Mononuclear cell (primary cell): ENCODE measurements around the gene AP5Z1. TPM values are rescaled to one million over a fixed set of nuclear protein-coding genes. Genes with fewer than 3 reads are reported as not detected.
"Not testable (repeated sequence)": the region's sequence is repeated elsewhere in the genome, so short reads cannot be mapped to it uniquely, and the experiment has no call there.

ENCODE experiments used
- H3K27me3 ChIP-seq: 2 replicates; pipeline ENCODE4 v1.6.0; 2011; ENCODE audit warnings: low read length, control low read depth; ENCODE audit not compliant: insufficient read depth
- H3K4me1 ChIP-seq: 2 replicates; pipeline ENCODE4 v1.5.1; 2011; ENCODE audit warnings: mild to moderate bottlenecking, low read length, control low read depth; ENCODE audit not compliant: insufficient read depth
- H3K4me3 ChIP-seq: 2 replicates; pipeline ENCODE4 v1.5.1; 2011; ENCODE audit warnings: mild to moderate bottlenecking, low read length, moderate library complexity
- H3K9me3 ChIP-seq: 2 replicates; pipeline ENCODE4 v1.5.1; 2011; ENCODE audit warnings: low read depth, mild to moderate bottlenecking, control low read depth, low read length
- total RNA-seq: library from RNA; depleted of rRNA; stranded (reverse); fragments of >200 nt; gene quantifications from one replicate; pipeline ENCODE4 v1.2.3, GENCODE V29; 2012

AP5Z1 gene
- total RNA-seq, 1 donor, result 34.5 TPM

DNA sequence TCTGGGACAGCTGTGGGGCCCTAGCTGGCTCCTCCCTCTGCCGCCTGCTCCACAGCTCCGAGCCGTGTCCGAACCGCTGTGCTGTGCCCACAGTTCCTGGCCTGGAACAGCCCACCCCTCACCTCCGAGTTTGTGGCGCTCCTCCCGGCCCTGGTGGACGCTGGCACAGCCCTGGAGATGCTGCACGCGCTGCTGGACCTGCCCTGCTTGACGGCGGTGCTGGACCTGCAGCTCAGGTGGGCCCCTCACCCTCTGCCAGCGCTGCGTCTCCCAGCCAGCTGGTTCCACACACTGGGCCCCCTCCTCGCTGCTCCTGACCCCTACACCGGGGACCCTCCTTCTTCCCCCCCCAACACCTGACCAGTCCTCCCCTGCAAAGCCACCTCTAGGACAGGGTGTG, 12.1 kb downstream of the AP5Z1 start:
- H3K4me3 ChIP-seq, result no peak overlapping the region
- H3K9me3 ChIP-seq, result no peaks in the 10 kb centered on the region
- no peaks in the 10 kb centered on the region for H3K27me3 ChIP-seq
- H3K4me1 ChIP-seq, result no peaks in the 10 kb centered on the region

DNA sequence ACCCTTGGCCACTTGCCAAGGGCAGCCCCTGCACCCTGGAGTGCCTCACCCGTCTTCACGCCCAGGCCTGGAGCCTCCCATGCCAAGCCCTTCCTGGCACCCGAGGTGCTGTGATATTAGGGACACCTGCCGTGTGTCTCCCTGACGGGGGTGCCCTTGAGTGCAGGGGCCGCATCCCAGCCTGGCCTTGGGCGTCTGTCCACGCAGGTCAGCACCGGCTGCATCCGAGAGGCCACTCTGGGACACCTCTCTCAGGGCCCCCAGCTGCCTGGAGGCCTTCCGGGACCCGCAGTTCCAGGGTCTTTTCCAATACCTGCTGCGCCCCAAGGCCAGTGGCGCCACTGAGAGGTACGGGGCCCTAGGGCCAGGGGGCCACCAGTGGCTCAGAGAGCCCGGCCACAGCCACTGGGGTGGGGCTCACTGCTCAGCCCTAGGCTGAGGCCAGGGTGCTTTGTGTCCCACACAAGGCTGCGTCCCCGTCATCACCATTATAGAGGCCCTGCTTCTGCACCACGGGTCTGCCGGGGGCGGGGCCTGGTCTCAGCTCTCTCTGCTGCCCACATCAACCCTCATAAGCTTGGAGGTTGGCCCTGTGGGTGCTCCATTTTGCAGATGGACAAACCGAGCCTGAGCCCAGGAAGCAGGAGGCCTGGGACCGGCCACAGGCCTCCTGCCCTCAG, 12.7 kb downstream of the AP5Z1 start:
- H3K9me3 ChIP-seq, result no peaks in the 10 kb centered on the region
- H3K4me3 ChIP-seq, result no peak overlapping the region
- no peaks in the 10 kb centered on the region for H3K27me3 ChIP-seq
- H3K4me1 ChIP-seq, result no peaks in the 10 kb centered on the region

DNA sequence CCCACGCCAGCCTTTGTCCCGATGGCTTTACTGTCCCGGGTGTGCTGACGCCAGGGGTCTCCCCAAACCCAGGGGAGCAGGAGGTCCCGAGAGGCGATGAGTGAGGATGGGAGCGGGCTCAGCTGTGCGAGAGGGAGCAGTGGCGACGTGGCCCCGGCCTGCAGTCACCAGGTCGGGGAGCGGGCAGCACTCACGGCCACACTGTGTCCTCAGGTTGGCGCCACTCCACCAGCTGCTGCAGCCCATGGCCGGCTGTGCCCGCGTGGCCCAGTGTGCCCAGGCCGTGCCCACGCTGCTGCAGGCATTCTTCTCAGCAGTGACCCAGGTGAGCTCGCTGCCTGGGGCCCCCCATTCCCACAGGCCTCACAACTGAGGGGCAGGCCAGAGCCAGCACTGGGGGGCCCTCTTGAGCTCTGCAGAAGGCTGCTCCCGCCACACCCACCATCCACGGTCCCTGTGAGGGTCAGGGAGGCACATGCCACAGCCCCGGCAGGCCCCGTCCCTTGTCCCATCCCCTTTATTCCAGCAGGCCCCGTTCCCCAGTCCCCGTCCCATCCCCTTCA, 13.3 kb downstream of the AP5Z1 start:
- H3K9me3 ChIP-seq, result no peaks in the 10 kb centered on the region
- H3K27me3 ChIP-seq, result no peaks in the 10 kb centered on the region
- no peaks in the 10 kb centered on the region for H3K4me1 ChIP-seq
- no peak overlapping the region for H3K4me3 ChIP-seq

DNA sequence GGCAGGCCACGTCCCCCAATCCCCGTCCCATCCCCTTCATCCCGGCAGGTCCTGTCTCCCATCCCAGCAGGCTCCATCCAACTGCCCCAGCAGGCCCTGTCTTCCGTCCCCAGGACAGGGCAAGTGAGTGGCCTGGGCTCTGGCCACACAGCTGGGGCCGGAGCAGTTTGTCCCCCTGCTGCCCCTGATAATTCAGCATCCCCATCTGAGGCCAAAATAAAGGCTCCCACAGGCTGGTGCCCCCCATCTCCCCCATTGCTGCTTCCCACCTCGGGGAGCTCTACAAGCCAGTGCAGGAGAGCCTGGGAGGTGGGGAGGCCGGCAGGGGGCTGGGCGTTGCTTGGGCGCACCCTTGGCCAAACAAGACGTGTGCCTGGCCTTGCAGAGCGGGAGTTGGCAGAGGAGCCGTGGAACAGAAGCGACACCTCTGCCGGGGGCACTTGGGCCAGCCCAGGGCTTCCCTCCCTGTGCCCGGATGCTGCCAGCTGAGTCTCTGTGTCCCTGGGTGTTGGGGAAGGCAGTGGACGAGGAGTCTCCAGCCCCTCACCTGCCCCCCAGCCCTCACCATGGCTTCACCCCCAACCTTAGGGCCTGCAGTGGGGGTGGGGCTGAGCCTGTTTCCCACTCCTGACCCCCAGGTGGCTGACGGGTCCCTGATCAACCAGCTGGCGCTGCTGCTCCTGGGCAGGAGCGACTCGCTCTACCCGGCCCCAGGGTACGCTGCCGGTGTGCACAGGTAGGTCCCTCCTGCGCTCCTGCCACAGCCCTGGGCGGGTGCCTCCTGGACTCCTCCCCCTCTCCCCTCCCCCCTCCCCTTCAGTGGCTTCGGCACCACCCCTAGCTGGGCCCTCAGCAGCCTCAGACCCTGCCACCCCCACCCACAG, 14.0 kb downstream of the AP5Z1 start:
- H3K4me1 ChIP-seq, result no peaks in the 10 kb centered on the region
- H3K4me3 ChIP-seq, result no peak overlapping the region
- H3K27me3 ChIP-seq, result no peaks in the 10 kb centered on the region
- H3K9me3 ChIP-seq, result no peaks in the 10 kb centered on the region

DNA sequence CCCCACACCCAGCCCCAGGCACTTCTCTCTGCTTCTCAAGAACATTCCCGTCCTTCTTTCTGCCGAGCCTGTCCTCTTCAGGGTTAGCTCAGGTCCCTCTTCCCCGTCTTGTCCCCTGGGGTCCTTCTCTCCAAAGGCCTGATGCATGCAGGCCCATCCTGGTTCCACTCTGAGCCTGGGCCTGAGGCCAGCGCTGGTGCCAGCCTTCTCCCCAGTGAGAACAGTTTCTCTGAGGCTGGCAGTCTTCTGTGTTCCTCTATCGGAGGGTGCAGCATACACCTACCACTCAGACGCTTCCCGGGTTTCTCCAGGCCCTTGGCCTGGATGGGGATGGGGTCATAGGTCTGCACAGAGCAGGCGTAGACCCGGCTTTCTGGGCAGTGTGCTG, 14.6 kb downstream of the AP5Z1 start:
- Histone ChIP-seq H3K9me3 (no peaks in the 10 kb centered on the region), H3K4me3 (no peak overlapping the region), H3K4me1 (no peaks in the 10 kb centered on the region), H3K27me3 (no peaks in the 10 kb centered on the region)

DNA sequence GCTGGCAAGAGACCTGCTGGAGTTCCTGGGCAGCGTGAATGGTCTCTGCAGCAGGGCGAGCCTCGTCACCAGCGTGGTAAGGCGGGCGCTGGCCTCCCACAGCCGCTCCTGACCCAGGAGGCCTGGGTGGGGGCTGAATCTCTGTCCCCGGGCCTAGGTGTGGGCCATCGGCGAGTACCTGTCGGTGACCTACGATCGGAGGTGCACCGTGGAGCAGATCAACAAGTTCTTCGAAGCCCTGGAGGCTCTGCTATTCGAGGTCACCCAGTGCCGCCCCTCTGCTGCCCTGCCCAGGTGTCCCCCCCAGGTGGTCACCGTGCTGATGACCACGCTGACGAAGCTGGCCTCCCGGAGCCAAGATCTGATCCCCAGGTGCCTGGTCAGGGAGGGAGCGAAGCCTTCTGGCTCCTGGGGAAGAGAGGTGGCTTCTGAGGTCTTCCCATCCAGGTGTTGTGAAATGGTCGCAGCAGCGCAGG, 15.1 kb downstream of the AP5Z1 start:
- Histone ChIP-seq H3K9me3 (no peaks in the 10 kb centered on the region), H3K4me3 (no peak overlapping the region), H3K27me3 (no peaks in the 10 kb centered on the region), H3K4me1 (no peaks in the 10 kb centered on the region)

DNA sequence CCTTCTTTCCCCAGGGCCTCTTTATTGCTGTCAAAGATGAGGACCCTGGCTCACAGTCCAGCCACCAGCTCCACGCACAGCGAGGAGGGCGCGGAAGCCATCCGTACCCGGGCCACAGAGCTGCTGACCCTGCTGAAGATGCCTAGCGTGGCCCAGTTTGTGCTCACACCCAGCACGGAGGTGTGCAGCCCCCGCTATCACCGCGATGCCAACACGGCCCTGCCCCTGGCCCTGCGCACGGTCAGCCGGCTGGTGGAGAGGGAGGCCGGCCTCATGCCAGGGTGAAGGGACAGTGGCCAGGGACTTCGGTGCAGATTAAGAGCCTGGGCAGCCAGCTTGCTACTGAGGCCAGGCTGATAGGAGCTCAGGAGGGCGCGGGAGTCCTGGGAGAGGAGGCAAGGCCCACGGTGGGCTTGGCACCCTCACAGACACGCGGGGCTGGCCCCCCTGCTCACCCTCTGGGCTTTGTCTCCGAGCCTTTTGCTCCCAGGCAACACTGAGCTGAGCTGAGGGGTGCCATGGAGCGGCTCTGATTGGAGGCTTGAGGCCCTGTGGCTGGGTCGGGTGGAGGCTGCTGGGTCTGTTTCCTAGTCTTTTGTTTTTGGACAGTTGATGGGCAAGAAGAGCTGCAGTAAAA, 15.8 kb downstream of the AP5Z1 start:
- Histone ChIP-seq H3K4me3 (no peak overlapping the region), H3K27me3 (no peaks in the 10 kb centered on the region), H3K4me1 (no peaks in the 10 kb centered on the region), H3K9me3 (no peaks in the 10 kb centered on the region)

DNA sequence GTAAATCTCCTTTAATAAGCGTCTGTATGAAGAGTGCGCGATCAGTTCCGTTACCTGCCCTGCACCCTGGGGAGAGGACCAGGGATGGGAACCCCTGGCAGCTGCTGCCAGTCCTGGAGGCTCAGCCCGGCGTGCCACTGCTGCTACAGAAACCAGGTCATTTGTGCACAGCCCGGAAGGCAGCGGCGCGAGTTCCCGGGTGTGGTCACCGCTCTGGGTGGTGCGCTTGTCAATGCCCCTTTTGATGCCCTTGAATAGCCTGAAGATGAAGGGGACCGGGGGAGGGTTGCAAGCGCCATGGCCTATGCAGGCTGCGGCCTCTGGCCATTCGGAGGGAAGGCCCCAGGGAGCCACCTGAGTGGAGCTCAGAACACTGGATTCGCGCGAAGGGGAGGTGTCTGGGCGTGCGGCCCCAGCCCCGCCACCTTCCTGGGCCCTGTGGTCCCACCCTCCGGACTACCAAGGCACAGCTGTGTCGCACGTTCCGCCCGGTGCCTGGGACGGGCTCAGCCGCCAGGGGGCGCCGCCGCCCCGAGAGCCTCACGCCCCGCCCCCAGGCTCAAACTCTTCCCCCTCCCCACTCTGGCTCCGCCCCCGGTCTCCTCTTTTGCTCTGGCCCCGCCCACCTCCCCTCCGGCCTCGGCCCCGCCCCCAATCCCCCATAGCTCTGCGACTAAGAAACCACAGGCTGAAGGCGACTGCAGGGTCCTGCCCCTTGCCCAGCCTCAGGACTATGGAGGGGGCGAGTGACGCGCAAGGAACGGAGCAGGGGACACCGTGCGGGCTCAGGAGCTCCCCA, 16.5 kb downstream of the AP5Z1 start:
- H3K4me3 ChIP-seq, result peak overlapping the region; percentile 12
- H3K9me3 ChIP-seq, result no peaks in the 10 kb centered on the region
- no peaks in the 10 kb centered on the region for H3K4me1 ChIP-seq
- no peaks in the 10 kb centered on the region for H3K27me3 ChIP-seq

DNA sequence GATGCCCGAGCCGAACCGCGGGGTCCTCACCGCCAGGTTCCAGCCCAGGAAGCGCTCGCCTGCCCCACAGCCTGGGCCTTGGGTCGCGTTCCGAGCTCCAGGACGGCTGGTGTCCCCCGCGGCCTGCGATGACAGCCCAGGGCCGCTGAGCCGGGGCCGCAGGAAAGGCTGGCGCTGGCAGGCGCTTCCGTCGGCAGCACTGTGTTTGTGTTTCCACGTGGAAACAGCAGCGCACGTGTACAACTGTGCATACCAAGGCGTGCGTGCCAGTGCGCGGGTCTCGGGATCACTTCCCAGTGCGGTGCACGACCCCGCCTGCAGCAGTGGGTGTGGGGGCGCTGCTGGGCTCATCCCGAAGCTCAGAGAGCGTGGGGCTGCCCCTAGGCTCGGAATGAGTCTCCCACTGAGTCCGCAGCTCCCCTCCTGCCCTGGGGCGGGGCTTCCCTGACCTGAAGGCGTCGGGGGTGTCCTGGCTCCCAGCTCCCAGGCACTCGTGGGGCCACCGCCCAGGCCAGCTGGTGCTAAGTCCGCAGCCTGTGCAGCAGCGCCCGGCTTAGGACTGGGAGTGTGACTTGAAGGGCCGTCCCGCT, 17.2 kb downstream of the AP5Z1 start:
- H3K4me1 ChIP-seq, result no peaks in the 10 kb centered on the region
- H3K4me3 ChIP-seq, result peak overlapping the region; percentile 12

DNA sequence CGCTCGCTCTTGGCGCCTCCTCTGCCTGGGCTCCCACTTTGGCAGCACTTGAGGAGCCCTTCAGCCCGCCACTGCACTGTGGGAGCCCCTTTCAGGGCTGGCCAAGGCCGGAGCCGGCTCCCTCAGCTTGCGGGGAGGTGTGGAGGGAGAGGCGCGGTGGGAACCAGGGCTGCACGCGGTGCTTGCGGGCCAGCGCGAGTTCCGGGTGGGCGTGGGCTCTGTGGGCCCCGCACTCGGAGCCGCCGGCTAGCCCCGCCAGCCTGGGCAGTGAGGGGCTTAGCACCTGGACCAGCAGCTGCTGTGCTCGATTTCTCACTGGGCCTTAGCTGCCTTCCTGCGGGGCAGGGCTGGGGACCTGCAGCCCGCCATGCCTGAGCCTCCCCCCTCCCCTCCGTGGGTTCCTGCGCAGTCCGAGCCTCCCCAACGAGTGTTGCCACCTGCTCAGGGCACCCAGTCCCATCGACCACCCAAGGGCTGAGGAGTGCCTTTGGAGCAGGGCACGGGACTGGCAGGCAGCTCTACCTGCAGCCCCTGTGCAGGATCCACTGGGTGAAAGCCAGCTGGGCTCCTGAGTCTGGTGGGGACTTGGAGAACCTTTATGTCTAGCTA, 18.1 kb downstream of the AP5Z1 start:
- not testable (repeated sequence) for H3K27me3 ChIP-seq, H3K4me1 ChIP-seq, H3K4me3 ChIP-seq, H3K9me3 ChIP-seq

More for the DNA sequence above, 17.2 kb downstream of the AP5Z1 start:
- no peaks in the 10 kb centered on the region for H3K27me3 ChIP-seq
- H3K9me3 ChIP-seq, result no peaks in the 10 kb centered on the region

DNA sequence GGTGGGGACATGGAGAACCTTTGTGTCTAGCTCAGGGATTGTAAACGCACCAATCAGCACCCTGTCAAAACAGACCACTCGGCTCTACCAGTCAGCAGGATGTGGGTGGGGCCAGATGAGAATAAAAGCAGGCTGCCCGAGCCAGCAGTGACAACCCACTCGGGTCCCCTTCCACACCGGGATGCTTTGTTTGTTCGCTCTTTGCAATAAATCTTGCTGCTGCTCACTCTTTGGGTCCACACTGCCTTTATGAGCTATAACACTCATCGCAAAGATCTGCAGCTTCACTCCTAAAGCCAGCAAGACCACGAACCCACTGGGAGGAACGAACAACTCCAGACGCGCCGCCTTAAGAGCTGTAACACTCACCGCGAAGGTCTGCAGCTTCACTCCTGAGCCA, 18.7 kb downstream of the AP5Z1 start:
- not testable (repeated sequence) for H3K9me3 ChIP-seq, H3K4me3 ChIP-seq, H3K4me1 ChIP-seq, H3K27me3 ChIP-seq

DNA sequence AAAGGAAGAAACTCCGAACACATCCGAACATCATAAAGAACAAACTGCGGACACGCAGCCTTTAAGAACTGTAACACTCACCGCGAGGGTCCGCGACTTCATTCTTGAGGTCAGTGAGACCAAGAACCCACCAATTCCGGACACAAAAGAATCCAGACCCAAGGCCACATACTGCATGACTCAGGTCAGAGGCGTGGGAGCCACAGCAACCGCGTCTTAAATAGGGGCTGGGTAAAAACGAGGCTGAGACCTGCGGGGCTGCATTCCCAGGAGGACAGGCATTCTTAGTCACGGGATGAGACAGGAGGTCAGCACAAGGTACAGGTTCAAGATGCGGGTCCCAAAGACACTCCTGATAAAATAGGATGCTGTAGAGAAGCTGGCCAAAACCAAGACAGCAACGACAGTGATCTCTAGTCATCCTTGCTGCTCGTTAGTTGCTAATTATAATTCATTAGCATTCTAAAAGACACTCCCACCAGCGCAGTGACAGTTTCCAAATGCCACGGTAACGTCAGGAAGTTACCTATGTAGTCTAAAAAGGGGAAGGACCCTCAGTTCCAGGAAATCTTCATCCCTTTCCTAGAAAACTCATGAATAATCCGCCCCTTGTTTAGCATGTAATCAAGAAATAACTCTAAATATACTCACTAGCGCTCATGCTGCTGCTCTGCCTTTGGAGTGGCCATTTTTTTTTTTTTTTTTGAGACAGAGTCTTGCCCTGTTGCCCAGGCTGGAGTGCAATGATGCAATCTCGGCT, 19.3 kb downstream of the AP5Z1 start:
- H3K4me1 ChIP-seq, result peaks cover 5% of the 10 kb centered on the region
- H3K27me3 ChIP-seq, result no peaks in the 10 kb centered on the region
- no peak overlapping the region for H3K4me3 ChIP-seq
- H3K9me3 ChIP-seq, result no peaks in the 10 kb centered on the region

DNA sequence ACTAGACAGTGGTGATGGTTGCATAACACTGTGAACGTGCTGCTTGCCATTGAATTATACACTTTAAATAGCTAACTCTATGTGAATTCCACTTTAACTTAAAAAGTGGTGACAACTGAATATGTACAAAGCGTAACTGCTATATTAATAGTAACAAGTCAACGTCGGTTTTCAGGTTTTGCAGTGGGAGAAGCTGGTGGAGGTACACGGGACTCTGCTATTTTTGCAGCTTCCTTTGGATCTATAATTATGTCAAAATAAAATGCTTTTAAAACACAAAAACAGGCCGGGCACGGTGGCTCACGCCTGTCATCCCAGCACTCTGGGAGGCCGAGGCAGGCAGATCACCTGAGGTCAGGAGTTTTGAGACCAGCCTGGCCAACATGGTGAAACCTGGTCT, 21.0 kb downstream of the AP5Z1 start:
- H3K4me1 ChIP-seq, result peaks cover 5% of the 10 kb centered on the region
- H3K27me3 ChIP-seq, result no peaks in the 10 kb centered on the region
- H3K4me3 ChIP-seq, result no peak overlapping the region
- H3K9me3 ChIP-seq, result no peaks in the 10 kb centered on the region
